Measurements from ENCODE around the gene EXPH5. TPM values are rescaled to one million over a fixed set of nuclear protein-coding genes. Genes with fewer than 3 reads are reported as not detected.

EXPH5 gene
- total RNA-seq, 2 experiments from 2014 or later = 1.4 to 1.8 TPM

DNA sequence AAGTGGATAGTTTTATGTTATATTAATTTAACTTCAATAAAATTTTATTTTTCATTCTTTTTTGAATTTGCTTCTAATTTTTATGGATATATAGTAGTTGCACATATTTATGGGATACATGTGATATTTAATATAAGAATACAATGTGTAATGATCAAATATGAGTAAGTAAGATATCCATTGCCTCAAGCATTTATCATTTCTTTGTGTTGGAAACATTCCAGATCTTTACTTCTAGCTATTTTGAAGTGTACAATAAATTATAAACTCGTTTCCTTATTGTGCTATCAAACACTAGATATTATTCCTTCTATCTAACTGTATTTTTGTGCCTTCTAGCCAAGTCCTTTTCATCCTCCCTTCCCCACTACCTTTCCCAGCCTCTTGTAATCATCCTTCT is 17.0 kb downstream of the EXPH5 start:
- Mint-ChIP-seq H3K9me3 (peaks cover 4% of the 10 kb centered on the region), H3K4me3 (no peak overlapping the region), H3K27ac (no peak overlapping the region), H3K27me3 (peaks cover 1% of the 10 kb centered on the region), H3K36me3 (no peaks in the 10 kb centered on the region), H3K4me1 (ENCODE audit: low read depth) (peaks cover 2% of the 10 kb centered on the region)
- intact Hi-C loops (cut with micrococcal nuclease) = no loop called here
- CTCF ChIA-PET = no interaction called here
- no peak for DNase-seq
- POLR2A ChIA-PET = no interaction called here

DNA sequence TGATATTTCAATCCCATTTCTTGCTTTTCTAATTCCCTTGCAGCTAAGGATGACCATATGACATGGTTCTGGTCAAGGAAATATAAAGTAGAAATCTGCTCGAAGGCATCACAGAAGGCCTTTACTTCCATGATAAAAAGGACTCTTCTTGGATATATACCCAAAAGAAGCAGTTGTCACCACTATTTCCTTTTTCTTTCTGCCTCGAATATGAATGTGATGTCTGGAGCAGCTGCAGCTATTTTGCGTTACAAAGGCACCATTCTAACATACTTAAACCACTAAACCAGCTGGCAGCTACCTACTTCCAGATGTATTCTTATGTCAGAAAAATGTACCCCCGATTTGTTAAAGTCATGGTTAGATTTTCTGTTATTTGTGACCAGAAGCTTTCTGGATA is 18.9 kb downstream of the EXPH5 start:
- peaks cover 2% of the 10 kb centered on the region for H3K4me1 Mint-ChIP-seq (ENCODE audit: low read depth)
- no peaks in the 10 kb centered on the region for H3K36me3 Mint-ChIP-seq
- ChIA-PET CTCF (no interaction called here), POLR2A (no interaction called here)
- intact Hi-C loops (cut with micrococcal nuclease) = no loop called here
- peaks cover under 1% of the 10 kb centered on the region for H3K27me3 Mint-ChIP-seq
- H3K4me3 Mint-ChIP-seq = no peak overlapping the region
- H3K27ac Mint-ChIP-seq = no peak overlapping the region
- DNase-seq = no peak
- H3K9me3 Mint-ChIP-seq = peaks cover 4% of the 10 kb centered on the region

DNA sequence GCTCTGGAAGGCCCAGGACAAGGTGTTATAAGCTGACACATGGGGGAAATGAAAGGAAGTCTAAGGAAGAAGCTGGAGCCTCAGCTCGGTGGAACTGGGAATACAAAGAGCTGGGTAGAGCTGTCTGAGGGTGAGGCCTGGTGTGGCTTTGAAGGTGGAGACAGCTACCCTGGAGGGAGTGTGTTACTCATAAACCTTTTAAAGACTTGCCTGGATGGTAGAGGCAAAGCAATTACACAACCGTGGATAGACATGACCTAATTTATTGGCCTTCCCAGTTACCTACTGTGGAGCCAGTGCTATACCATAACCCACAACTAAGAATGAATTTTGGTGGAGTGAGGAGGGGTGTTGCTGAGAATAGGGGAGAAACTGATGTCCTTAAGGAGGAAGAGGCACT is 22.6 kb downstream of the EXPH5 start:
- Mint-ChIP-seq H3K9me3 (peaks cover 4% of the 10 kb centered on the region), H3K27ac (no peak overlapping the region), H3K4me3 (no peak overlapping the region), H3K4me1 (ENCODE audit: low read depth) (peaks cover 2% of the 10 kb centered on the region), H3K27me3 (no peaks in the 10 kb centered on the region), H3K36me3 (no peaks in the 10 kb centered on the region)
- DNase-seq = no peak
- CTCF ChIA-PET = interaction anchor here (0.5 to 0.9 kb wide), 2 partner anchors 85 to 201 kb away, joined by 3 to 4 read pairs; no protein-coding TSS in a partner anchor
- POLR2A ChIA-PET = no interaction called here
- intact Hi-C loops (cut with micrococcal nuclease) = no loop called here

DNA sequence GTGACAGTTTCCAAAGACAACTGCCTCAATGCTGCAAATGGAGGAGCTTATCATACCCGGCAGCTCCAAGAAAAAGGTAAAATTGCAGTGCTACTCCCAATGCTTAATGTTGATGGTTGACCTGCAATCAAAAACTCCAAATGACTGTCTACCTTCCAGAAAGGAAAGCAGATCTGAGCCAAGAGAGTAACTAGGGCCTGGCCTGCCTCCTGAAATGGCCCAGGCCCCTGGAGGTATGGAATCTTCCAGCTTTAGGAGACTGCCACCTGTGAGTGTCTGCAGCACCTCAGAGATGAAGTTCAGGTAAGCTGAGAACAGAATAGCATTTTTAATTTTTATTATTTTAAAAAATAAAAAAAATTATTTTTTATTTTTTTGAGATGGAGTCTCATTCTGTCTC is 23.7 kb downstream of the EXPH5 start:
- peaks cover 2% of the 10 kb centered on the region for H3K4me1 Mint-ChIP-seq (ENCODE audit: low read depth)
- no peak overlapping the region for H3K27ac Mint-ChIP-seq
- DNase-seq = no peak
- ChIA-PET CTCF (interaction anchor here (0.9 to 1.1 kb wide), 2 partner anchors 32 to 200 kb away, joined by 4 read pairs; no protein-coding TSS in a partner anchor), POLR2A (no interaction called here)
- intact Hi-C loops (cut with micrococcal nuclease) = no loop called here
- no peak overlapping the region for H3K4me3 Mint-ChIP-seq
- H3K27me3 Mint-ChIP-seq = no peaks in the 10 kb centered on the region
- H3K36me3 Mint-ChIP-seq = no peaks in the 10 kb centered on the region
- H3K9me3 Mint-ChIP-seq = peaks cover 4% of the 10 kb centered on the region

DNA sequence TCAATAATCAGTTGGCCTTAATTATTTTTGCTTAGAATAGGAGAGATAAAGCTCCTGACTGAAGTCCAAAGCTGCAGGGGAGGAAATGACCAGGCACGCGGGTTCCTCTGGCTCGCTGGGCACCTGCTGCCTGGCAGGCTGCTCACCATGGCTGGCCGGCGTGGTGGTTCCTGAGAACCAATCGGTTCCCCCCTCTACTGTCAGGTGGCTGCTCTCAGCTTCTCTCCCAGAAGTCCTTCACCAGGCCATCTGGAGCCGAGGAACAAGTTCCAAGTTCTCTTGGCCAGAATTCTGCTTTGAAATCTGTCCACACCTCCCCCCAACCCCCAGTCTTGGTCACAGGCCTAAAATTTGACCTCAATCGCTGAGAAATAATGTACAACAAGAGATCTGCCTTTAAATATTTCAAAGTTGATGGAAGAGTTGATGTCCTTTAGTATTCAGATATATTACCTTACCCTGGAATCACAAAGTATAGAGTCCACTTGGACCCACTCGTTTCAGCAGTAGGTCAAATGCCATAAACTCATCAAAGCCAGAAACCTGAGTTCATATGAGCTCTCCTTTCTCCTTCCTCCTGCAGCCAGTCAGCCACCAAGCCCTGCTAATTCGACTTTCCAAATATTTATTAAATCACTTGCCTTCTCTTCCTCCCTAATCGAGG is 25.2 kb downstream of the EXPH5 start:
- no peaks in the 10 kb centered on the region for H3K36me3 Mint-ChIP-seq
- POLR2A ChIA-PET = no interaction called here
- intact Hi-C loops (cut with micrococcal nuclease) = no loop called here
- peaks cover 2% of the 10 kb centered on the region for H3K4me1 Mint-ChIP-seq (ENCODE audit: low read depth)
- H3K4me3 Mint-ChIP-seq = no peak overlapping the region
- DNase-seq = no peak
- CTCF ChIA-PET = no interaction called here
- no peak overlapping the region for H3K27ac Mint-ChIP-seq
- H3K27me3 Mint-ChIP-seq = no peaks in the 10 kb centered on the region
- no peaks in the 10 kb centered on the region for H3K9me3 Mint-ChIP-seq

DNA sequence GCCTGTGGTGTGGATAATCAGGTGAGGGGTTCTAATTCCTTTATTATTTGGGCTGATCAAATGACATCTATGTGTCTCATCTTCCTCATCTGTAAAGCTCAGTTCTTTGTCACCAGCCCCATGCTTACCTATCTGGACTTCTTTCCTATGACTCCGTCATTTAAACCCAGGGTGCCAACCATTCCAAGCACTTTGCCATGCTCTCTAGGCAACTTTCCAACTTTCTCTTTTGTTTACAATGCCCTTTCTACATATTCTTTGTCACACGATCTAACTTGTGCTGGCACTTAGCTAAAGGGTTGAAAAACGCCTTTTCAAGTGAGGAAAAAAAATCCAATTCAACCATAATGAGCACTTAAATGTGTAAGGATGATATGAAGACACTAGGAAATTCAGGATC is 27.9 kb downstream of the EXPH5 start:
- POLR2A ChIA-PET = no interaction called here
- no peaks in the 10 kb centered on the region for H3K36me3 Mint-ChIP-seq
- H3K9me3 Mint-ChIP-seq = no peaks in the 10 kb centered on the region
- no peak overlapping the region for H3K27ac Mint-ChIP-seq
- H3K4me1 Mint-ChIP-seq (ENCODE audit: low read depth) = no peaks in the 10 kb centered on the region
- CTCF ChIA-PET = no interaction called here
- no peaks in the 10 kb centered on the region for H3K27me3 Mint-ChIP-seq
- H3K4me3 Mint-ChIP-seq = no peak overlapping the region
- intact Hi-C loops (cut with micrococcal nuclease) = no loop called here
- no peak for DNase-seq

DNA sequence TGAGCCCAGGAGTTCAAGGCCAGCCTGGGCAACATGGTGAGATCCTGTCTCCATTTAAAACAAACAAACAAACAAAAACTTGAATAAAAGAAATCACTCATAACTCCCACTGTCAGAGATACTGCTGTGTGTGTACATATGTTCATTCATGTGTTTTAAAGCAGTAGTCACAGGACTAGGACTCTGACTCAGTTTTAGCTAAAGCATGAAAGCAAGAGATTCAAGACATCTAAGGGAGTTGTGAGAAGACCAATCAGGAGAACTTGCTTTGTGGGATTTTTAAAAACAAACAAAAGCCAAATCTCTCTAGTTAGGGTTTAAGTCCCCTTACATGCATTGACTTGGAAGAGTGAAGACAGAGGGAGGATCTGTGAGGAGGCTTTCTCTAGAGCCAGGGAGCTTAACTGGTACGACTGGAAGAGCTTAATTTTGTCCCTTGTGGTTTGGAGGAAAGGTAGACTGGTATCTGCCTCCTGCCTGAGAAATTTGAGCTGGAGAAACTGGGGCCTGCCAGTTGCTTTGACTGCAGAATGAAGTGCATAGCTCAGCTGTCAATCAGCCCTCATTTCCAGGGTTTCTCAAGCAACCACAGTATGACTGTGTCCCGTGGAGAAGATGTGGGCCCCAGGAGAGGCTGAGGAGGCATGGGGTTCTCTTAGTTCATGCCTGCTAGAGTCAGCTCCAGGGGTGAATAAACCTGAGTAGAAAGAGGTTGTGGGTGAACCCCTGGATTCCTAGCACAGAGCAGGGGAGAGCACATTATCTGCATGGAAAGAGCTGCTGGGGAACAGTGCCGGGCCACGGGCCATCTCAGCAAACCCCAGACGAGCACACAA is 30.6 kb downstream of the EXPH5 start:
- no peak overlapping the region for H3K4me3 Mint-ChIP-seq
- peaks cover 11% of the 10 kb centered on the region for H3K4me1 Mint-ChIP-seq (ENCODE audit: low read depth)
- ChIA-PET POLR2A (no interaction called here), CTCF (interaction anchor here (0.6 kb wide), 1 partner anchor 126 kb away, joined by 3 read pairs; no protein-coding TSS in a partner anchor)
- no peaks in the 10 kb centered on the region for H3K9me3 Mint-ChIP-seq
- no peaks in the 10 kb centered on the region for H3K36me3 Mint-ChIP-seq
- DNase-seq = no peak
- no peak overlapping the region for H3K27ac Mint-ChIP-seq
- intact Hi-C loops (cut with micrococcal nuclease) = no loop called here
- H3K27me3 Mint-ChIP-seq = no peaks in the 10 kb centered on the region

DNA sequence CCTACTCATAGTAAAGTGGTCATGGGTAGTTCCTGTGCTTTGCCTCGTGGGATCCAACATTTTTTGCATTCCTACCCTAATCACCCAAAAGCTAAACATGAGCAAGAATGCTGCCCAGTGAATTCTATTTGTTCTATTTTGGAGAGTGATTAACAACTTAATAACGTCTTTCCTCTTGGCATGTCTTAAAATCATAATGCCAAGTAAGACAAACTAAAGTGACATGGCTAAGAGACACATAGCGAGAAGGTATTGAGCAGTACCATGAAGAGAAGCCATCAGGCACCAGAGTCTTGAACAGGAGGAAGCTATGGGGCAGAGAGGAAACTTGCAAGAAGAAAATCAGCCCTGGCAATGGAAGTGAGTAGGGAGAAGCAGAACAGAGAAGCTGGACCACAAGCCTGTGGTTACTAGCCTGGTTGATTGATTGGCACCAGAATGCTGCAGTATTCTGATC is 32.0 kb downstream of the EXPH5 start:
- Mint-ChIP-seq H3K9me3 (no peaks in the 10 kb centered on the region), H3K4me3 (no peak overlapping the region), H3K27ac (no peak overlapping the region), H3K36me3 (no peaks in the 10 kb centered on the region), H3K4me1 (ENCODE audit: low read depth) (peaks cover 11% of the 10 kb centered on the region), H3K27me3 (no peaks in the 10 kb centered on the region)
- intact Hi-C loops (cut with micrococcal nuclease) = no loop called here
- no peak for DNase-seq
- ChIA-PET CTCF (no interaction called here), POLR2A (no interaction called here)

DNA sequence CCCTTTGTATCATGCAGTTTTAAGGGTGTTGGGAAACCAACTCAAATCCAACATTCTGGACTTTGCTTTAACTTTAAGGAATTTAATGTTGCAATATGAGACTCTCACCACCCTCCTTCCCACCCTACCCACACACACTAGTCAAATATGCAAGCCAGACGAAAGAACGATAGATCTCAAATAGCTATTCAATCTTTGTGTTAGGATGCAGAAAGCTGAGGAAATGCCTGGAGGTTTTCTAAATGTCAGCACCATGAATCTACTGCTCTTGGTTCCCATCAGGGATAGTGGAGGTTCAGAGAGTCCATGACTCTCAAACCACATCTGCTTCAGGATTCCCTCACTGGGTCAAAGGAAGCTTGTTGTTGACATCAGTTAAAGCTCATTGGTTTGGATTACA is 33.7 kb downstream of the EXPH5 start:
- Mint-ChIP-seq H3K4me1 (ENCODE audit: low read depth) (peaks cover 11% of the 10 kb centered on the region), H3K9me3 (no peaks in the 10 kb centered on the region), H3K27ac (no peak overlapping the region), H3K4me3 (no peak overlapping the region), H3K36me3 (no peaks in the 10 kb centered on the region), H3K27me3 (no peaks in the 10 kb centered on the region)
- no peak for DNase-seq
- CTCF ChIA-PET = no interaction called here
- intact Hi-C loops (cut with micrococcal nuclease) = no loop called here
- POLR2A ChIA-PET = no interaction called here

DNA sequence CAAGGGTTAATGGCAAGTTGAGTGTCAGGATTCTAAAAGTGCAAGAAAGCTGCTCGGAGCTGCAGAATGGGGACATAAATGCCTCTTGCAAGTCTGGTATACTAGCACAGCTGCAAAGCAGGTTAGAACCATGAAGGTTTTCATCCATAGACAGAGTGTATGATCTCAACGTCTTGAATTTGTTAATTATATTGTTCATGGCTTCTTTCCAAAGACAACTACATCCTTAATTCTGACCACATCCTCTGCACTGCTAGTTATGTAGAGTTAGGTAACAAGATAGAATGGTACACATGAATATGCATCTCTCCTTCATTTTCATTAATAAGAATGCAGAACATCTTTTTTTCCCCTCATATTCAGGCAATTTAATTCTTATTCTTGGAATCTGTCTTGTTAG is 34.2 kb downstream of the EXPH5 start:
- ChIA-PET POLR2A (no interaction called here), CTCF (no interaction called here)
- Mint-ChIP-seq H3K36me3 (no peaks in the 10 kb centered on the region), H3K27me3 (no peaks in the 10 kb centered on the region), H3K4me3 (no peak overlapping the region), H3K27ac (no peak overlapping the region), H3K9me3 (no peaks in the 10 kb centered on the region), H3K4me1 (ENCODE audit: low read depth) (peaks cover 11% of the 10 kb centered on the region)
- DNase-seq = no peak
- intact Hi-C loops (cut with micrococcal nuclease) = no loop called here

DNA sequence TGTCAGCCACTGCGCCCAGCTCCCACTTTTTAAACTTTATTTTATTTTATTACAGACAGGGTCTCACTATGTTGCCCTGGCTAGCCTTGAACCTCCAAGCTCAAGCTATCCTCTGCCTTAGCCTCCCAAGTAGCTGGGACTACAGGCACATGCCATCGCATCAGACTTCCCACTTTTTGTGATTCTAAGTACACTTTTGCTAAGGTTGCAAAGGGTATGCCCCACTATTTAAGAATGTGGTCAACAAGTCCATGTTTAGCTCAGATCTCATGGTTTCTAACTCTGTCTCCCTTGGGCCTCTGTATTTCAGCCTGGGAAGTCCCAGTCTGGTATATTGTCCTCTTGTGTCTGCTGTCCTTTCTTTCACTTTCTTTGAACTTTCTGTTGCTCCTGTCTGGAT is 35.3 kb downstream of the EXPH5 start:
- no peaks in the 10 kb centered on the region for H3K9me3 Mint-ChIP-seq
- CTCF ChIA-PET = interaction anchor here (0.6 kb wide), 1 partner anchor 12 kb away, joined by 3 read pairs; no protein-coding TSS in a partner anchor
- intact Hi-C loops (cut with micrococcal nuclease) = no loop called here
- H3K27me3 Mint-ChIP-seq = no peaks in the 10 kb centered on the region
- H3K27ac Mint-ChIP-seq = no peak overlapping the region
- no peak for DNase-seq
- H3K36me3 Mint-ChIP-seq = no peaks in the 10 kb centered on the region
- POLR2A ChIA-PET = interaction anchor here (0.6 kb wide), 1 partner anchor 10 kb away, joined by 4 read pairs; no protein-coding TSS in a partner anchor
- H3K4me3 Mint-ChIP-seq = no peak overlapping the region
- peaks cover 11% of the 10 kb centered on the region for H3K4me1 Mint-ChIP-seq (ENCODE audit: low read depth)

DNA sequence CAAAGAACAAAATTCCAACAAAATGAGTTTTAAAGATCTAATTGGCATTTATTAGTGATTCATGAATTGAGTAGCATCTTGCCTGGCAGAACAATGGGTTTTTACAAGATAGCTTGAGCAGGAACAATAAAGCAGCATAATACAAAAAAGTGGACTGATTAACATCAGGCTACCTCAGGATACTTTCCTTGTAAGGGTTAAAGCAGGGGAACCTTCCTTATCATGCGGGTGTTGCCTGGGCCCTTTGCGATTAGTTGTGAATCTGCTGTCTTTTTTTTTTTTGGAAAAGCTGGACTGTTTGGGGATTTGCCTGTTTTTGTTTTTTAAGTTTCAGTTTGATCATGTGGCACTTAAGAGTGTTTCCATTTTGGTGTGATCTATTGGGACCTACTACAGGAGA is 37.5 kb downstream of the EXPH5 start:
- Mint-ChIP-seq H3K27me3 (no peaks in the 10 kb centered on the region), H3K36me3 (no peaks in the 10 kb centered on the region), H3K4me1 (ENCODE audit: low read depth) (peaks cover 11% of the 10 kb centered on the region), H3K27ac (no peak overlapping the region), H3K9me3 (no peaks in the 10 kb centered on the region), H3K4me3 (no peak overlapping the region)
- DNase-seq = no peak
- intact Hi-C loops (cut with micrococcal nuclease) = no loop called here
- ChIA-PET CTCF (no interaction called here), POLR2A (no interaction called here)
